Measurements from ENCODE around the gene ACSF3. TPM values are rescaled to one million over a fixed set of nuclear protein-coding genes. Genes with fewer than 3 reads are reported as not detected.
"Not testable (repeated sequence)": the region's sequence is repeated elsewhere in the genome, so short reads cannot be mapped to it uniquely, and the experiment has no call there.

The ACSF3 gene
- total RNA-seq, 2 donors from 2014 or later, result 14.9 to 16.2 TPM

DNA sequence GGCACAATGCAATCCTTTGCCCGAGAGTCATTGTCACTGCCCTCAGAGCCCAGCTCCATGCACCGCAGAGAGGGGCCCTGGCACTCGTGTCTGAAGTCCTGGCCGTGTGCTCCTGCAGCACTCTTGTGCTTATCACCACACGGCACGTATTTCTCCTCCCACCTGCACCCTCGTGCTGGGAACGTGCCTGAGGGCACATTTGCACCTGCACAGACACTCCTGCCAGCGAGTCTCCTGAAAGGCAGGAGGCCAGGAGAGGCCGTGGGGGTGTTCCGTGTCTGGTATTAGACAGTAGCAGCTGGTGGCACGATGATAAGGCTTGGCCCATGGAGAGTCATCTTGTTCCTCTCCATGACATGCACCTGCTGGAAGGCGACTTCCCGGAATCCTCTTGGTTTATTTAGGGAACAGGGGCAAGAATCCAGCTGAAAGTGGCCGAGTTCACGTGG is 3.4 kb upstream of the ACSF3 start:
- intact Hi-C loops (cut with DNase I), result loop anchor here in 1 of 2 donors (10.0 kb wide), 1 partner anchor 145 kb away; no protein-coding TSS in a partner anchor
- ATAC-seq (no peak), DNase-seq (no peak)

DNA sequence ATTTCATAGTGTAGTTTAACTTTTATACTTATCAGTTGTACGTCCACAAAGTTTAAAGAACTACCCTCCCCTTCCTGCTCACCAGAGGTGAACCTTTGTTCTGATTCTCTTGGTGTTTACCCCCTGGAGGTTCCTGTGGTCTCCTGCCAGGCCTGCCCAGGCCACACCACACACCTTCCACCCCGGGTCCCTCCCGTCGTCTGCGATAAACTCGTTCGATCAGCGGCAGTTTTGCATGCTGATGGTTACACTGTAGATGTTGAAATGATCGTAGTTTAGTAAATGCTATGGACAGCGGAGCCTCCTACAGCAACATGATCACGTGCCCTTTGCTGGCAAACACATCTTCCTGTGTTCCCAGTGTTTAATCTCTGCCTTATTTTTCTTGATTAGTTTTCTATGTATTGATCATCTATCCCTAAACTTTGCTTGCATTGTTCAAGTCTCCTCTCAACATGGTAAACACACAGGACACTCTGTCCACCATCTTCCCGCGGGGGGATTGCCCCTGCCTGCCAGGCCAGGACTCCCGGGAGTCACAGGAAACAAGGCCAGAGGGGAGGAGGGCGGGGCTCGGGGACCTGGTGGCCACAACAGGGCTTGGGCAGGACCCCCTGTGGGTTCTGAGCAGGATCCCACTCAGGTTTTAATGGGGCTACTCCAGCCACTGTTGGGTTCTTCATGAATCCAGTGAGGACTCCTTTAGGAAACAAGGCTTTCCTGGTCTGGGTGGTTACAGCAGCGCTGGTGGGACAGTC is 2.8 kb upstream of the ACSF3 start:
- intact Hi-C loops (cut with DNase I), result loop anchor here in 1 of 2 donors (10.0 kb wide), 1 partner anchor 146 kb away; no protein-coding TSS in a partner anchor
- ATAC-seq (no peak), DNase-seq (no peak)

- intact Hi-C loops (cut with DNase I), result loop anchor here in 1 of 2 donors (10.0 kb wide), 1 partner anchor 147 kb away; no protein-coding TSS in a partner anchor
- DNase-seq (no peak), ATAC-seq (no peak)
Measured at GRCh38 chr16:89092013-89092412, 1.6 kb upstream of the ACSF3 start.

DNA sequence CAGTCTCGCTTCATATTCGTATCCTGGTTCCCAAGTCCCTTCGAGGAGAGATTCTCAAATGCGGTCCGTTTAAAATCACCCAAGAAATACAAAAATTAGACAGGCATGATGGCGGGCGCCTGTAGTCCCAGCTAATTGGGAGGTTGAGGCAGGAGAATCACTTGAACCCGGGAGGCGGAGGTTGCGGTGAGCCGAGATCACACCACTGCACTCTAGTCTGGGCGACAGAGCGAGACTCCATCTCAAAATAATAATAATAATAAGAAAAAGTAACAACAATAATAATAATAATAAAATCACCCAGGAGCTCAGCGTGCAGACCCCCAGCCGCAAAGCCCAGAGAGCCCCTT is 425 bp upstream of the ACSF3 start:
- DNase-seq, ATAC-seq: not testable (repeated sequence)
- intact Hi-C loops (cut with DNase I), result loop anchor here in 1 of 2 donors (10.0 kb wide), 1 partner anchor 148 kb away; no protein-coding TSS in a partner anchor

DNA sequence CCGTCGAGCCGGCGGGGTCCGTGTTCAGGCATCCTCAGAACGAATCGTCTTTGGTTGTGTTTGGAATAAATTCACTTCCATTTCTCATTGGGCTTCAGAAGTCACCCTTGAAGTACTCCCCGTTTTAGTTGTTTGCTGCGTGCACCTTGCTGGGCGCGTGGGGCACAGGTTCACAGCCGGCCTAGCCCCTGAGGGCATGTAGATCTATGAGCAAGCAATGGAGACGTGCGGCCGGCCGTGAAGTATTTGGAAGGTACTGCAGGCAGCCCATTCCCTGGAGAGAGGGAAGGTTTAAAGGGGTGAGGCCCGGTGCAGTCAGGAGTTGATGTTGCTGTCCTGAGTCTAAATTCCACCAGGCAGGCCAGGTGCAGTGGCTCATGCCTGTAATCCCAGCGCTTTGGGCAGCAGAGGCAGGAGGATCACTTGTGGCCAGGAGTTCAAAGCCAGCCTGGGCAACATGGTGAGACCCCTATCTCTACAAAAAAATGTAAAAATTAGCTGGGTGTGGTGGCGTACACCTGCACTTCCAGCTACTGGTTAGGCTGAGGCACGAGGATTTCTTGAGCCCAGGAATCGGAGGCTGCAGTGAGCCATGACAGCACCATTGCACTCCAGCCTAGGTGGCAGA is 714 bp downstream of the ACSF3 start:
- no peak for DNase-seq
- no peak for ATAC-seq
- intact Hi-C loops (cut with DNase I), result loop anchor here in 1 of 2 donors (10.0 kb wide), 1 partner anchor 150 kb away; no protein-coding TSS in a partner anchor

- no peak for DNase-seq
- no peak for ATAC-seq
- intact Hi-C loops (cut with DNase I), result loop anchor here in 1 of 2 donors (10.0 kb wide), 1 partner anchor 150 kb away; no protein-coding TSS in a partner anchor
Measured at GRCh38 chr16:89094880-89095258, 1.2 kb downstream of the ACSF3 start.

DNA sequence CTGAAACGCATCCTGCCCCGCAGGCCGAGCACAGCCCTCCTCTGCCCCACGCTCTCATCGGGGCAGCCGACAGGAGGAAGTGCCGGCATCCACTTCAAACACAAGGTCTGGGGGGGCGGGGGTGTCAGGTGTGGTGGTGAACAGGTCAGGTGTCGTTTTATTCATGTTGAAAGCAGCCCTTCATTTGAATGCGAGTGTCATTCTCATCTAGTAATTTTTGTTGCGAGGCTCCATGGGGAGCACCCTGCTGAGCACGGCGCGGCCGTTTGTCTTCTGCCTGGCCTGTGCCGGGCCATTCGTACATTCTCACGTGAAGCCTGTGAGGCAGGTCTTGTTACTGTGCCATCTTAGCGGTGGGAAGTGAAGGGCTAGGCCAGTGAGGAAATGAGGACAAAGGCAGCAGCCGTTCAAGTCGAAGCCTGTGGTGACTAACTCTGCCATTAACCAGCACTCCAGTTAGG is 1.9 kb downstream of the ACSF3 start:
- intact Hi-C loops (cut with DNase I), result loop anchor here in 1 of 2 donors (10.0 kb wide), 1 partner anchor 151 kb away; no protein-coding TSS in a partner anchor
- no peak for DNase-seq
- no peak for ATAC-seq

DNA sequence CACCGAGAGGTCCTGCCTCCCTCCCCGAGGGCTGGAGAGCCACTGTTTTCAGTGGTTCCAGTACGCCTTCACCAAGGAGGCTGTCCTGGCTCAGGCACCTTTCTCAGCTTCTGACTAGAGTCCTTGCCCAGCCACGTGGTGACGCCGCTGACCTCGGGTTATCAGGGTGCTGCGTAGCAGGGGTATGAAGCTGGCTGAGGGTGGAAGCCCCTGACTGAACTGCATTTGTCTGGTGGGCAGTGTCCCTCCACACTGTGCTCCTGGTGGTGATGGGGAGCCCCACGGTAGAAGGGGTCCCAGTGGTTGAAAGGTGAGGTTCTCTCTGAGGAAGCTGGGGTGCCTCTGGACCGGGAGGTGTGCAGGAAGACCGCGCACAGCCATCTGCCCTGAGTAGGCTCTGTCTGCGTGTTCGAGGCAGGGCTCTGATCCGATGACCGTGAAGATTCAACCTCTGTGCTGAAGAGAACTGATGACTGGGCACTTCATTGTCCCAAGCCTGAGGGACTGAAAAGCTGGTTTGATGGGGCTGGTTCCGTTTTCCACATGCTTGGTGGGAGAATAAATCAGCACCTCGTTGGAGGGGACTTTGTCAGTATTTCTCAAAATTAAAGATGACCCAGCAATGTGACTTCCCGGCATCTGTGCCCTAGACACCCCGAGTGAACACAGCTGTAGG is 2.5 kb downstream of the ACSF3 start:
- ATAC-seq, result no peak
- no peak for DNase-seq
- intact Hi-C loops (cut with DNase I), result loop anchor here in 1 of 2 donors (10.0 kb wide), 1 partner anchor 151 kb away; no protein-coding TSS in a partner anchor

GRCh38 chr16:89096768-89097391 is 3.2 kb downstream of the ACSF3 start:
- DNase-seq (no peak), ATAC-seq (no peak)
- intact Hi-C loops (cut with DNase I), result loop anchor here in 1 of 2 donors (10.0 kb wide), 1 partner anchor 152 kb away; no protein-coding TSS in a partner anchor

- DNase-seq (no peak), ATAC-seq (no peak)
- intact Hi-C loops (cut with DNase I), result loop anchor here in 1 of 2 donors (10.0 kb wide), 1 partner anchor 153 kb away; no protein-coding TSS in a partner anchor
Measured at GRCh38 chr16:89097392-89097772, 3.7 kb downstream of the ACSF3 start.

GRCh38 chr16:89098767-89099430 is 5.2 kb downstream of the ACSF3 start:
- intact Hi-C loops (cut with DNase I), result loop anchor here in 1 of 2 donors (10.0 kb wide), 1 partner anchor 154 kb away; no protein-coding TSS in a partner anchor
- DNase-seq (no peak), ATAC-seq (no peak)

GRCh38 chr16:89099905-89100304 is 6.3 kb downstream of the ACSF3 start:
- ATAC-seq (no peak), DNase-seq (no peak)
- intact Hi-C loops (cut with DNase I), result loop anchor here in 1 of 2 donors (10.0 kb wide), 1 partner anchor 155 kb away; no protein-coding TSS in a partner anchor

- DNase-seq (no peak), ATAC-seq (no peak)
- intact Hi-C loops (cut with DNase I), result no loop called here
Measured at GRCh38 chr16:89100601-89101302, 7.1 kb downstream of the ACSF3 start.

GRCh38 chr16:89101303-89102040 is 7.8 kb downstream of the ACSF3 start:
- ATAC-seq (no peak), DNase-seq (no peak)
- intact Hi-C loops (cut with DNase I), result no loop called here

DNA sequence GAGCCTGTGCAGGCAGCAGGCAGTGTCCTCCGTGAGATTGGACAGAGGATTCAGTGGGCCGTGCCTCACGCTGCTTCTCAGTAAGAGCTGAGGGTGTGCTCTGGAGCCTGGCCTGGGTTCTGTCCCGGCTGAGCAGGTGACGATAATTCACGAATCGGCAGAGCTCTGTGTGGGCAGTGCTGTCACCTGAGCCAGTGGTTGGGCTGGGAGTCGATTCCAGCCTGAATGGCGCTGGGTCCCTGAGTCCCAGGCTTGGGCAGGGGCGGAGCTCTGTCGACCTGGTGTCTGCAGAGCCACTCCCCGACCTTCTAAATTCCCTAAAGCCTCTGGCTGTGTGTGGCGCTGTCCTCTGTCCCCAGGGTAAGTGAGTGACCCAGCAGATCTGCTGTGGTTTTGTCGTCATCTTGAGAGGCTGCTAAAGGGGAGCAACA is 8.4 kb downstream of the ACSF3 start:
- no peak for ATAC-seq
- intact Hi-C loops (cut with DNase I), result no loop called here
- DNase-seq, result no peak

GRCh38 chr16:89102481-89103073 is 8.9 kb downstream of the ACSF3 start:
- intact Hi-C loops (cut with DNase I), result no loop called here
- DNase-seq, result no peak
- no peak for ATAC-seq

GRCh38 chr16:89103156-89103555 is 9.5 kb downstream of the ACSF3 start:
- ATAC-seq (no peak), DNase-seq (no peak)
- intact Hi-C loops (cut with DNase I), result no loop called here
